Measurements from ENCODE around the gene SLC35F6.
"Not testable (repeated sequence)": the region's sequence is repeated elsewhere in the genome, so short reads cannot be mapped to it uniquely, and the experiment has no call there.

Gene SLC35F6

GRCh38 chr2:26786207-26787028, 22.3 kb downstream of the SLC35F6 start:
- no peak for DNase-seq

- DNase-seq = no peak
Observed at GRCh38 chr2:26792720-26793119, 28.6 kb downstream of the SLC35F6 start.

GRCh38 chr2:26793518-26793917, 29.4 kb downstream of the SLC35F6 start:
- no peak for DNase-seq

GRCh38 chr2:26795135-26795534, 31.1 kb downstream of the SLC35F6 start:
- DNase-seq = not testable (repeated sequence)

- no peak for DNase-seq
Observed at GRCh38 chr2:26801328-26801727, 37.2 kb downstream of the SLC35F6 start.

- no peak for DNase-seq
Observed at GRCh38 chr2:26801796-26802195, 37.7 kb downstream of the SLC35F6 start.

- DNase-seq = no peak
Observed at GRCh38 chr2:26805241-26805676, 41.2 kb downstream of the SLC35F6 start.

- no peak for DNase-seq
Observed at GRCh38 chr2:26807788-26808460, 43.8 kb downstream of the SLC35F6 start.

- DNase-seq = no peak
Observed at GRCh38 chr2:26809211-26809610, 45.1 kb downstream of the SLC35F6 start.

- DNase-seq = no peak
Observed at GRCh38 chr2:26809876-26810577, 45.9 kb downstream of the SLC35F6 start.

GRCh38 chr2:26811261-26811660, 47.2 kb downstream of the SLC35F6 start:
- no peak for DNase-seq

GRCh38 chr2:26811791-26812694, 48.0 kb downstream of the SLC35F6 start:
- DNase-seq = no peak

- no peak for DNase-seq
Observed at GRCh38 chr2:26812731-26813130, 48.6 kb downstream of the SLC35F6 start.

GRCh38 chr2:26814072-26814765, 50.1 kb downstream of the SLC35F6 start:
- DNase-seq = not testable (repeated sequence)

- no peak for DNase-seq
Observed at GRCh38 chr2:26816893-26817292, 52.8 kb downstream of the SLC35F6 start.

- DNase-seq = no peak
Observed at GRCh38 chr2:26818255-26818654, 54.2 kb downstream of the SLC35F6 start.

- no peak for DNase-seq
Observed at GRCh38 chr2:26818972-26819371, 54.9 kb downstream of the SLC35F6 start.

- DNase-seq = no peak
Observed at GRCh38 chr2:26820932-26821331, 56.8 kb downstream of the SLC35F6 start.

- DNase-seq = no peak
Observed at GRCh38 chr2:26822877-26823276, 58.8 kb downstream of the SLC35F6 start.

Data from activated CD8-positive, alpha-beta memory T cell treated with anti-CD3 and anti-CD28 coated beads, Interleukin-2, amount 50 U/mL, for 4 hours (primary cell).